ACC112 (cell line): ENCODE measurements around the gene RNPS1.
"Not testable (repeated sequence)": the region's sequence is repeated elsewhere in the genome, so short reads cannot be mapped to it uniquely, and the experiment has no call there.

Experiments
- H2AFZ ChIP-seq: fragments of 200-600 bp; sonication (generic); one replicate; pipeline ENCODE4 v1.6.0; 2017; ENCODE audit warnings: antibody characterized with exemption, low read length; ENCODE audit not compliant: unreplicated experiment
- H3K27ac ChIP-seq: fragments of 200-600 bp; sonication (generic); 2 replicates; pipeline ENCODE4 v1.5.1; 2014; ENCODE audit warnings: low read depth, mild to moderate bottlenecking, antibody characterized with exemption, low read length, moderate library complexity
- H3K27me3 ChIP-seq: fragments of 200-600 bp; sonication (generic); 2 replicates; pipeline ENCODE4 v1.6.1; 2014; ENCODE audit warnings: mild to moderate bottlenecking, antibody characterized with exemption, low read length, moderate library complexity, mixed read lengths; ENCODE audit not compliant: insufficient read depth
- H3K36me3 ChIP-seq: fragments of 200-600 bp; sonication (generic); 2 replicates; pipeline ENCODE4 v1.6.1; 2016; ENCODE audit warnings: mild to moderate bottlenecking, antibody characterized with exemption, low read length, moderate library complexity, mixed read lengths; ENCODE audit not compliant: insufficient read depth
- H3K4me1 ChIP-seq: fragments of 200-600 bp; sonication (generic); one replicate; pipeline ENCODE4 v1.6.1; 2016; ENCODE audit warnings: low read length, mixed read lengths; ENCODE audit not compliant: insufficient read depth, unreplicated experiment, control insufficient read depth
- H3K4me3 ChIP-seq: fragments of 200-600 bp; sonication (generic); 2 replicates; pipeline ENCODE4 v1.5.1; 2014; ENCODE audit warnings: mild to moderate bottlenecking, low read depth, low read length
- H3K79me2 ChIP-seq: fragments of 200-600 bp; sonication (generic); one replicate; pipeline ENCODE4 v1.6.0; 2016; ENCODE audit warnings: low read length; ENCODE audit not compliant: control insufficient read depth, unreplicated experiment, insufficient read depth

RNPS1 gene

DNA sequence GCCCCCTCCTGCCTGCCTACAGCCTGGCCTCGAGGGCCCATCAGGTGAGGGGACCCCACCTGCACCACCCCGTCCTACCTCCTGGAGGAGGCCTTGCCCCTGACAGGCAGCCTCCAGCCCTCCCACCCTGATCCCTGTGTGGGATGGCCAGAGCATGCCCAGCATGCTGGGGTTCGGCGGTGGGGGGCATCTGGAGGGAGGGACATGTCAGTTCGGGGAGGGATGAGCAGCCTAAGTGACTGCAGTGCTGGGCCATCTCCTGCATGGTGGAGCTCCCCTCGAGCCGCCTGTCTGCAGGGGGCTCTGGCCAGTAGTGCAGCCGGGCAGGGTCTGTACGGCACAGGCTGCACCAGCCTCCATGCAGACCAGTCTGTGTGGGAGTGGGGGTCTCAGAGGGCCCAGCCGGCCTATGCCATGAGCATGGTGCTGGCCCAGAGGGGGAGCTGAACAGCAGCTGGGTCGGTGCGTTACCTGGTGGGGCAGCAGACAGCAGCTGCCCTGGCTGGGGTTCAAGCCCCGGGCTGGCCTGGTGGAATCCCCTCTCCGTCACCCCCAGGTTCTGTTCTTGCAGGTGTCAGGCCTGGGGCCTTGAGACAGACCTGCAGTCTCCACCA, 4.0 kb upstream of the RNPS1 start:
- Histone ChIP-seq H3K27me3 (0 out of 2 replicates have a peak, but pooled peaks cover 5% of the 10 kb centered on the region), H2AFZ (no peak overlapping the region), H3K27ac (no peak overlapping the region), H3K4me3 (no peak overlapping the region), H3K4me1 (peaks cover 3% of the 10 kb centered on the region), H3K36me3 (no peaks in the 10 kb centered on the region), H3K79me2 (peaks cover 20% of the 10 kb centered on the region)

DNA sequence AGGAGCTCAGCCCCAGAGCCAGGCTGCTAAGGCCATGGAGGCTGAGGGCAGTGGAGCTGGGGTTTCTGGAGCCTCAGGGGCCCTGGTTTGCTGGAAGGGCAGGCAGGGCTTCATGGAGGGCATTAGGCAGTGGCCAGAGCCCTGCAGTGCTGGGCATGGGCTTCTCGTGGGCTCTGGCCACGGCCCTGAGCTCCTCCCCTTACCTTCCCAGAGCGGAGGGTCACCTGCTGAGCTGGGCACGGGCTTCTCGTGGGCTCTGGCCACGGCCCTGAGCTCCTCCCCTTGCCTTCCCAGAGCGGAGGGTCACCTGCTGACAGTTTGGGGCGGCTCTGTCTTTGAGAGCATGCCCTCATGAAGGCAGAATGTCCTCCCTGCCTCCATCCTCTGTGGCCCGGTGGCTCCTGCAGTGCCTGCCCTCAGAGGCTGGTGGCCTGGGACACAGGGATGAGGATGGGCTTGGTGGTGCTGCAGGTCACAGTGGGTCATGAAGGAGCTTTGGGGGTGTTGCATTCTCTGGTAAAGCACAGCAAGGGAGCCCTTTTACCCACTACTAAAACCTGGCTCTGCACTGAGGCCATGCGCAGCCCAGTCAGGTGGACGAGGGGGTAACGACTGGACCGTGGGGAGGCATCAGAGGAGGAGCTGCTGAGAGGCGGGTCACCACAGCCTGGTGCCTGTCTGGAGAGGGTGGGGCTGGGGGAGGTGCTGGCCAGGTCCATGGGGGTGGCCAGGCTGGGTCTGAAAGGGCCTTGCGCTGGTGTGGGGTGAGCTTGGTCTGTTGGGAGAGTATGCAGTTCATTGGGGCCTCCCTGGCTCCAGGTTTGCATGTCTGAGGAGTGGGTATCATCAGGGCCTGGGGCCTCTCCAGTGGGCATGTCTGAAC, 2.9 kb upstream of the RNPS1 start:
- no peak overlapping the region for H3K27ac ChIP-seq
- no peak overlapping the region for H2AFZ ChIP-seq
- peaks cover 30% of the 10 kb centered on the region for H3K79me2 ChIP-seq
- peaks cover 10% of the 10 kb centered on the region for H3K4me1 ChIP-seq
- no peaks in the 10 kb centered on the region for H3K36me3 ChIP-seq
- no peak overlapping the region for H3K4me3 ChIP-seq
- no peaks in the 10 kb centered on the region for H3K27me3 ChIP-seq

DNA sequence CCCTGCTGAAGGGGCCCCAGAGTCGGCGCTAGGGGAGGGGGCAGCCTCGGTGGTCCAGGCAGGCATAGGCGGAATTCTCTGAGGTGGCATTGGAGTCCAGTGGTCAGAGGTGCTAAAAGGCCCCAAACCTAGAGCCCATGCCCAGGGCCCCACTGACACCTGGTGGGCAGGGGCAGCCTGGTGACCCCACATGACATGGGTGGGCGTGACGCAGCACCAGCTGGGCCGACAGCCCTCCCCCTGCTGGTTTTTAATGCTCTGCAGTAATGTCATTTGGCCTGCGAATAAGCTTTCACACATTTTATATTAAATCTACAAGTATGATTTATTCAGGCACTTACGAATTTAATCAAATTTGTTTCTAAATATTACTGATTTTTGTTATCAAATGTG, 2.1 kb upstream of the RNPS1 start:
- H3K4me1 ChIP-seq = peaks cover 13% of the 10 kb centered on the region
- H3K27ac ChIP-seq = no peak overlapping the region
- H3K36me3 ChIP-seq = peaks cover under 1% of the 10 kb centered on the region; the same call in 1 of the 2 replicates

DNA sequence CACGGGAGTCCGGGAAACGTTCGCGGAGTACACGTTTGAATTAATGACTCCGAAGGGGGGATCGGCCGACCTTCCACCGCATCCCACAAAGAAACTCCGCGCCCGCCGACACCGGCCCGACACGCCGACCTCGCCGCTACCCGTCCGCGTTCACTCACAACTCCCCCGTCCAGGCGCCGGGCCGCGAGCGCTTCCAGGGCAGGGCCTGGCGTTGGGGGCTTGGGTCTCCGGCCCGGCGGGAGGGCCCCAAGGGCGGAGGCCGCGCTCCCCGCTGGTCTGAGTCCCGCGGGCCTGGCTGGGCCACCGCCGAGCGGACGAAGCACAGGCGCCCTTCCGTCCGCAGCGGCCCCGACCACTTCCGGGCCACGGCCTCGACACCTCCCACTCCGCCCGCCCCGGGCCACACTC, 417 bp downstream of the RNPS1 start:
- not testable (repeated sequence) for H2AFZ ChIP-seq, H3K27me3 ChIP-seq, H3K36me3 ChIP-seq
- Histone ChIP-seq H3K4me1 (peaks cover 13% of the 10 kb centered on the region), H3K4me3 (peak overlapping the region; percentile 79), H3K79me2 (peaks cover 63% of the 10 kb centered on the region), H3K27ac (peak overlapping the region; percentile 81)

More for the DNA sequence above, 2.1 kb upstream of the RNPS1 start:
- no peaks in the 10 kb centered on the region for H3K27me3 ChIP-seq
- H2AFZ ChIP-seq = no peak overlapping the region
- H3K79me2 ChIP-seq = peaks cover 38% of the 10 kb centered on the region
- peak overlapping the region; percentile 79; the same call in 1 of the 2 replicates for H3K4me3 ChIP-seq

DNA sequence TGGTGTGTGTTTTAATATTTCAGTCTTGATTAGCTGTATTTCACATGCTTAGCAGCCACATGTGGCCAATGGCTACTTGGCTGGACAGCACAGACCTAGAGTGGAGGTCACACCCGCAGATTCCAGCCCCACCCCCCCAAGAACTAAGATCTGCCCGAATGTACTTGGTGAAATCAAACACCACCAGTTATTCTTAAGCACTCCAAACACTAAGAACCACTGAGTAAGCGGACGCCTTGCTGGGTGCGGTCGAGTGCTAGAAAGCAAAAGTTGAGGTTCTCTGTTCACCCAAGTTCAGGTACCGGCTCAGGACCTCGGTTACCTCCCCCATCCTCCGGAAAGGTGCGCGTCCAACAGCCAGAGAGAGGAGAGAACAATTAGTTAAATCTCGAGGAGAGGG, 1.0 kb downstream of the RNPS1 start:
- H3K4me1 ChIP-seq = peaks cover 13% of the 10 kb centered on the region
- peak overlapping the region; percentile 79 for H3K4me3 ChIP-seq
- H3K36me3 ChIP-seq = peaks cover 14% of the 10 kb centered on the region
- peak overlapping the region; percentile 81; the same call in 1 of the 2 replicates for H3K27ac ChIP-seq
- peaks cover 69% of the 10 kb centered on the region for H3K79me2 ChIP-seq
- not testable (repeated sequence) for H3K27me3 ChIP-seq, H2AFZ ChIP-seq

DNA sequence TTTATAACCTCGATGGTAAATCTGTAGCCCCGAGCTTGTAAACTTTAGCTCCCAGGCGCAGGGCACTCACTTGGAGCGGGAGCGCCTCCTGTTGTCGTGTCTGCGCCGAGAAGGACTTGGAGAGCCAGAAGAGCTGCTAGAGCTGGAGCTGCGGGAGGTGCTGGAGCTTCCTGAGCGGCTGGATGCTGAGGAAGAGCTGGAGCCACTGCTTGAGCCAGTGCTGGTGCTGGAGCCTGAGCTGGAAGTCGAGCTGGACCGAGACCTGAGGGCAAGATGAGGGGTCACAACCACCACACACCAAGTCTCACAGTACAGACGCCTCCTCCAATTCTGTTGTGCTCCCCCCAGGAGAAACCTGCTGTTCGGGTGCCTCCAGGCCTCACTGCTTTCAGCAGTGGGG, 4.9 kb downstream of the RNPS1 start:
- not testable (repeated sequence) for H3K27me3 ChIP-seq, H3K4me3 ChIP-seq, H3K27ac ChIP-seq, H2AFZ ChIP-seq
- Histone ChIP-seq H3K36me3 (peaks cover 40% of the 10 kb centered on the region), H3K4me1 (peaks cover 10% of the 10 kb centered on the region), H3K79me2 (peaks cover 82% of the 10 kb centered on the region)

DNA sequence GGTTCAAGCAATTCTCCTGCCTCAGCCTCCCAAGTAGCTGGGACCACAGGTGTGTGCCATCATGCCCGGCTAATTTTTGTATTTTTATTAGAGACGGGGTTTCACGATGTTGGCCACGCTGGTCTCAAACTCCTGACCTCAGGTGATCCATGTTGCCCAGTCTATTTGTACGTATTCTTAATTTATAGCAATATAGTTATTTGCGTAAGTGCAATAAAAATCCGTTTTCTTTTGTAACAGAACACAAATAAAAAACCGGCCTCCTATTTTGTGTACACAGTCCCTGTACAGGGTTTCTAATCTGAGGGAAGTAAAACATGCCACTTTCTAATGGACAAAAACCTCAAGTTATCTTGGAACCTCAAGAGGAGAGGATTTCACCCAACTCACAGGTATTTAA, 7.7 kb downstream of the RNPS1 start:
- H3K36me3 ChIP-seq = peaks cover 58% of the 10 kb centered on the region
- H2AFZ ChIP-seq = no peak overlapping the region
- H3K79me2 ChIP-seq = peaks cover 68% of the 10 kb centered on the region
- no peaks in the 10 kb centered on the region for H3K27me3 ChIP-seq
- no peak overlapping the region for H3K4me3 ChIP-seq
- no peak overlapping the region for H3K27ac ChIP-seq
- H3K4me1 ChIP-seq = no peaks in the 10 kb centered on the region

DNA sequence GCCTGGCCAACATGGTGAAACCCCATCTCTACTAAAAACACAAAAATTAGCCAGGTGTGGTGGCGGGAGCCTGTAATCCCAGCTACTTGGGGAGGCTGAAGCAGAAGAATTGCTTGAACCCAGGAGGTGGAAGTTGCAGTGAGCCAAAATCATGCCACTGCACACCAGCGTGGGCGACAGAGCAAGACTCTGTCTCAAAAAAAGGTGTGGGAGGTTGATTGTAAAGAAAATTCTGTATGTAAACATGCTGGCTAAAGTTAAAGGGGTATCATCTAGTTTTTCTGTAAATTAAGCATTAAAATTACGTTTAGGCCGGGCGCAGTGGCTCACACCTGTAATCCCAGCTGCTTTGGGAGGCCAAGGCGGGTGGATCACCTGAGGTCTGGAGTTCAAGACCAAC, 9.4 kb downstream of the RNPS1 start:
- not testable (repeated sequence) for H3K4me1 ChIP-seq, H2AFZ ChIP-seq, H3K27me3 ChIP-seq, H3K4me3 ChIP-seq, H3K27ac ChIP-seq
- peaks cover 59% of the 10 kb centered on the region for H3K36me3 ChIP-seq
- H3K79me2 ChIP-seq = peaks cover 54% of the 10 kb centered on the region

DNA sequence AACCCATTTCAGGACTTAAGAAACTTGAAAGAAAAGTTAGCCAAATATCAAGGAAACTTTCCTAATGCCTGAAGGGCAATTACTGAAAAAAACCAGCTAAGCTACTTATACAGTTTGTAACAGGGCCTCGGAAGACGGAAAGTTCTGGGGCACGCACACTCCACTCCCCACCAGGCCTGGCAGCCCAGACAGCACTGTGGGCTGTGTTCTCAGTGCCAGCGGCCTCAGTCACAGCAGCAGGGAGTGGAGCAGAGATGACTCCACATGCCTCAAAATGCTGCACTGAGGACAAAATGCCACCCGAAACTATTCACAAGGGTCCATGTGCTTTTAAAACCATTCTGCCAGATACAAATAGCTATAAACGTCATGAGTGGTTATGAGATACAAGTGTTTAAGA, 10.2 kb downstream of the RNPS1 start:
- no peaks in the 10 kb centered on the region for H3K4me1 ChIP-seq
- peaks cover 57% of the 10 kb centered on the region for H3K36me3 ChIP-seq
- no peak overlapping the region for H3K4me3 ChIP-seq
- H2AFZ ChIP-seq = no peak overlapping the region
- H3K27me3 ChIP-seq = no peaks in the 10 kb centered on the region
- peaks cover 46% of the 10 kb centered on the region for H3K79me2 ChIP-seq
- no peak overlapping the region for H3K27ac ChIP-seq

DNA sequence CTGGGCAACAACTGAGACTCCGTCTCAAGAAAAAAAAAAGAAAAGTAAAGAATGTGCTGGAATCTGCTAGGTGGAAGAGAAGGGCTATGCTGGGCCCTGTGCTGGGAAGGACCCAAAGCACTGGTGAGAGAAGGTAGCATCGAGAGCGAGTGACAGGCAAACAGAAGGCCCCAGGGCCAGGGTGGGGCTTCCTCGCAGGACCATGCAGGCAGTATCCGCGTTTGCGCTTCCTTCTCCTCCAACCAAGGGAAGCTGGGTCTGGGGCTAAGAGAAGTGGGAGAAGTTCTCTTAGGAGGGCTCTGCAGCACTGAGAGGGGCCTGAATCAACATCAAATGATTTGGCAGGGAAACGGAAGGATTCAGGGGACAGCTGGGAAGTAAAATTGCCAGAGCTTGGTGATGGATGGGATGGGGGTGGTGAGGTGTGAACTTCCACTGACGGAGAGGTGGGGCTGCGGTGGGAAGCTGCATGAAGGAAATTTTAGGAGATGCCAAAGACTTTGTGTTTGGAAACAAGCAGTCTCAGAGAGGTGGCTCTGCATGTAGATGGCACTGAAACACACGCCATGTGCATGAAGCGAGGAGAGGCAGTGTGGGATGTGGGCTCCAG, 11.3 kb downstream of the RNPS1 start:
- Histone ChIP-seq H3K27me3 (no peaks in the 10 kb centered on the region), H3K27ac (no peak overlapping the region), H2AFZ (no peak overlapping the region), H3K4me3 (no peak overlapping the region), H3K36me3 (peaks cover 46% of the 10 kb centered on the region), H3K79me2 (peaks cover 36% of the 10 kb centered on the region), H3K4me1 (peaks cover 9% of the 10 kb centered on the region)
